Tibial nerve (tissue), 3 donors: Measurements from ENCODE around the gene FAM98B.

ENCODE experiments used
- POLR2A ChIP-seq, 2 donors: fragments of 450-650 bp; IDR thresholded peaks; one replicate each; pipeline ENCODE4 v1.6.1; 2017; ENCODE audit warnings: antibody characterized with exemption in 2 of 2, mild to moderate bottlenecking in 2 of 2, moderate library complexity in 2 of 2
- TF ChIP-seq, protein P1 (sequence below), 5 experiments: fragments of 200-600 bp in 3 of 5; fragments of 450-650 bp in 2 of 5; sonication (generic) in 3 of 5; IDR thresholded peaks; one replicate each; pipeline ENCODE4 v1.5.1; 2016 to 2019; ENCODE audit warnings: antibody characterized with exemption in 5 of 5, mild to moderate bottlenecking in 3 of 5, moderate library complexity in 2 of 5

DNA sequence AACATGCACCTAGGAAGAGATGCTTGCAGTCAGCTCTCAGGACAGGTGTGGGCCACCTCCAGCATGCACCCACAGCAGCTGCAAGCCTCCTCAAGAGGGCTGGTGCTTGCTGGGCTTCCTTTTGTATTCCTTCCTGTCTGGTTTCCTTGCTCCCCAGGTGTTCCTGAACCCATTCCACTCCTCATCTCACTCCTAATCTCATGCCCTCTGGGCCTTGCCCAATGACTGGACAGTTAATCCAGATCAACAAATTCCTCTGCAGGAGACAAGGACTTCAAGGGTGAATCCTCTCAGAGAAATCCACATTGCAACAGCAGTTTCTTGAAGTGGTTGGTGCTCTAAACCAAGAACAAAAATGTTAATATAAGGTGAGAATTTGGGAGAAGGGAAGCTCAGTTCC lies 80.0 kb downstream of the FAM98B start:
- TF ChIP-seq, protein P1, sequence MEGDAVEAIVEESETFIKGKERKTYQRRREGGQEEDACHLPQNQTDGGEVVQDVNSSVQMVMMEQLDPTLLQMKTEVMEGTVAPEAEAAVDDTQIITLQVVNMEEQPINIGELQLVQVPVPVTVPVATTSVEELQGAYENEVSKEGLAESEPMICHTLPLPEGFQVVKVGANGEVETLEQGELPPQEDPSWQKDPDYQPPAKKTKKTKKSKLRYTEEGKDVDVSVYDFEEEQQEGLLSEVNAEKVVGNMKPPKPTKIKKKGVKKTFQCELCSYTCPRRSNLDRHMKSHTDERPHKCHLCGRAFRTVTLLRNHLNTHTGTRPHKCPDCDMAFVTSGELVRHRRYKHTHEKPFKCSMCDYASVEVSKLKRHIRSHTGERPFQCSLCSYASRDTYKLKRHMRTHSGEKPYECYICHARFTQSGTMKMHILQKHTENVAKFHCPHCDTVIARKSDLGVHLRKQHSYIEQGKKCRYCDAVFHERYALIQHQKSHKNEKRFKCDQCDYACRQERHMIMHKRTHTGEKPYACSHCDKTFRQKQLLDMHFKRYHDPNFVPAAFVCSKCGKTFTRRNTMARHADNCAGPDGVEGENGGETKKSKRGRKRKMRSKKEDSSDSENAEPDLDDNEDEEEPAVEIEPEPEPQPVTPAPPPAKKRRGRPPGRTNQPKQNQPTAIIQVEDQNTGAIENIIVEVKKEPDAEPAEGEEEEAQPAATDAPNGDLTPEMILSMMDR (IDR thresholded peaks at IDR 0.05): no peak
- TF ChIP-seq POLR2A (IDR thresholded peaks at IDR 0.05): no peak
